DOHH2 (cell line): Measurements from ENCODE around the gene VPREB1.

ENCODE experiments used
- CTCF ChIP-seq: fragments of 200-600 bp; sonication (generic); IDR thresholded peaks from one replicate; pipeline ENCODE4 v1.5.1; 2014; ENCODE audit warnings: antibody characterized with exemption, mild to moderate bottlenecking, low read depth, low read length; ENCODE audit not compliant: poor library complexity, severe bottlenecking
- EZH2phosphoT487 ChIP-seq: fragments of 200-600 bp; sonication (generic); IDR thresholded peaks from 2 replicates; pipeline ENCODE4 v1.6.1; 2017; ENCODE audit warnings: borderline replicate concordance, mild to moderate bottlenecking, antibody characterized with exemption, low read length, moderate library complexity, mixed read lengths

DNA sequence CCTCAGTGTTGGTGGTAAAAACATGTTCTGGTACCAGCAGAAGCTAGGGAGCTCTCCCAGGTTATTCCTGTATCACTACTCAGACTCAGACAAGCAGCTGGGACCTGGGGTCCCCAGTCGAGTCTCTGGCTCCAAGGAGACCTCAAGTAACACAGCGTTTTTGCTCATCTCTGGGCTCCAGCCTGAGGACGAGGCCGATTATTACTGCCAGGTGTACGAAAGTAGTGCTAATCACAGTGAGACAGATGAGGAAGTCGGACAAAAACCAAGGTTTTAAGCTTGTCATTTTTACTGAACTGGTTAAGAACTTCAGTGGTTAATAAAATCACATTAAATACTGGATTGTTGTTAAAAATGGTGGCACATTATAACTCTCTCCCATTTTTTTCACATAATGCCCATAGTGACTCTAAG lies 42.6 kb upstream of the VPREB1 start:
- TF ChIP-seq CTCF (no peak), EZH2phosphoT487 (no peak)
